NB4 (cell line): ENCODE measurements around the gene NAXE.

Experiments used
- DNase-seq: peaks from one replicate; pipeline ENCODE4 v3.0.0; 2010; ENCODE audit warnings: low read depth
- H3K4me3 ChIP-seq: one replicate; pipeline ENCODE4 v1.5.1; 2011; ENCODE audit warnings: mild to moderate bottlenecking, low read depth, low read length, moderate library complexity
- MYC ChIP-seq: IDR thresholded peaks from 2 replicates; pipeline ENCODE4 v1.6.1; 2011; ENCODE audit warnings: low read depth, low read length
- POLR2A ChIP-seq: IDR thresholded peaks from 2 replicates; pipeline ENCODE4 v1.6.1; 2011; ENCODE audit warnings: mild to moderate bottlenecking; ENCODE audit not compliant: insufficient read length; ENCODE audit errors: extremely low read depth
- TF ChIP-seq, protein P1 (sequence below): IDR thresholded peaks from one replicate; pipeline ENCODE4 v1.5.1; 2012; ENCODE audit warnings: low read depth, low read length
- TF ChIP-seq, protein P2 (sequence below): IDR thresholded peaks from 2 replicates; pipeline ENCODE4 v1.6.1; 2011; ENCODE audit warnings: low read depth, low read length

NAXE gene

DNA sequence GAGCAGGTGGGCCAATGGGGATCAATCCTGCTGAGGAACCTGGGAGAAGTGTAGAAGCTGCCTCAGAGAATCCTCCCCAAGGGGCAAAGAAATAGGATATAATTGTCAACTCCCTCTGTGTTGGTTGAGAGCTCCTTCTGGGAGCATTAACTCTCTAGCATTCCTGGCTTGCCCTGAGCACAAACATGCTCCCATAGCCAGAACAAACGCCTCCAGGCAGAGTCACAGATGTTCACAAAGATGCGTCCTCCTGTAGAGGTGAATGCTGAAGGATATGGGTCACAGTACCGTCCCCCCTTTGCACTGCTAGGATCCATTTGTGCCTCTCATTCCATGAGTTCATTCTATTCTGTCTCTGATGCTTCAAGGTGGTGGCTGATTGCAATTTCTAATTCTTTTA lies 40.8 kb downstream of the NAXE start:
- H3K4me3 ChIP-seq: no peak overlapping the region
- TF ChIP-seq, protein P1, sequence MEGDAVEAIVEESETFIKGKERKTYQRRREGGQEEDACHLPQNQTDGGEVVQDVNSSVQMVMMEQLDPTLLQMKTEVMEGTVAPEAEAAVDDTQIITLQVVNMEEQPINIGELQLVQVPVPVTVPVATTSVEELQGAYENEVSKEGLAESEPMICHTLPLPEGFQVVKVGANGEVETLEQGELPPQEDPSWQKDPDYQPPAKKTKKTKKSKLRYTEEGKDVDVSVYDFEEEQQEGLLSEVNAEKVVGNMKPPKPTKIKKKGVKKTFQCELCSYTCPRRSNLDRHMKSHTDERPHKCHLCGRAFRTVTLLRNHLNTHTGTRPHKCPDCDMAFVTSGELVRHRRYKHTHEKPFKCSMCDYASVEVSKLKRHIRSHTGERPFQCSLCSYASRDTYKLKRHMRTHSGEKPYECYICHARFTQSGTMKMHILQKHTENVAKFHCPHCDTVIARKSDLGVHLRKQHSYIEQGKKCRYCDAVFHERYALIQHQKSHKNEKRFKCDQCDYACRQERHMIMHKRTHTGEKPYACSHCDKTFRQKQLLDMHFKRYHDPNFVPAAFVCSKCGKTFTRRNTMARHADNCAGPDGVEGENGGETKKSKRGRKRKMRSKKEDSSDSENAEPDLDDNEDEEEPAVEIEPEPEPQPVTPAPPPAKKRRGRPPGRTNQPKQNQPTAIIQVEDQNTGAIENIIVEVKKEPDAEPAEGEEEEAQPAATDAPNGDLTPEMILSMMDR: no peak
- DNase-seq: no peak

DNA sequence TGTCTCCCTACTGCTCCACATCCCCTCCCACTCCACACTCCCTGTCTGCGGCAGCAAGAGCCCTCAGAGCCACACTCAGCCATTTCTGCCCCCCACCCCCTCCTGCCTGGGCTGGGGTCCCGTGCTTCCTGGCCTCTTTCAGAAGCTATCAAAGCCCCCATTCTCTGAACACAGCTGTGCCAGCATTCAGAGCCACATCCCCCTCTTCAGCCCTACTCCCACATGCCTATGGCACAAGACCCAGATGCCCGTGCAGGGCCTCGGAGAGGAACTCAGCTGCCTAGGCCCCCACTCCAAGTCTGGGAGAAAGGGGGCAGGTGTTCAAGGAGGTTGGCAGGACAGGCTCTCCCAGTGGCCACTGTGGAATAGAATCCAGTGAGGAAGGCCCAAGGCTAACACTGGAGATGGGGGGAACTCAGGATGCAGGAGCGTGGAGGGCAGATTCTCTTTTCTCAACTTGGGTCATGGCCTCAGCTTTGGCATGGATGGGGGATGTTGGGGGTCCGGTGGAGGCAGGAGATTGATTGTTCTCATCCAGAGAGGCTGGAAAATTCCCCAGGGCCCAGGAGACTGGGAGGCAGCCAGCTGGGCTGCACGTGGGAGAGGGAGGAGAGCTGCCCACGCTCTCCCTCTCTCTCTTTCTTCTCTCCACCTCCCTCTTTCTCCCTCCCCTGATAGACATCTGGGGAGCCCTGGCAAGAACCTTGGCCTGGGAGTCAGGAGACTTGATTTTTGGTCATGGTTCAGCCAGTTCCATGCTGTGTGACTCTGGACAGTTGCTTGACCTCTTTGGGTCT lies 46.8 kb downstream of the NAXE start:
- TF ChIP-seq, protein P2, sequence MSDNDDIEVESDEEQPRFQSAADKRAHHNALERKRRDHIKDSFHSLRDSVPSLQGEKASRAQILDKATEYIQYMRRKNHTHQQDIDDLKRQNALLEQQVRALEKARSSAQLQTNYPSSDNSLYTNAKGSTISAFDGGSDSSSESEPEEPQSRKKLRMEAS: no peak
- DNase-seq: no peak
- no peak overlapping the region for H3K4me3 ChIP-seq

DNA sequence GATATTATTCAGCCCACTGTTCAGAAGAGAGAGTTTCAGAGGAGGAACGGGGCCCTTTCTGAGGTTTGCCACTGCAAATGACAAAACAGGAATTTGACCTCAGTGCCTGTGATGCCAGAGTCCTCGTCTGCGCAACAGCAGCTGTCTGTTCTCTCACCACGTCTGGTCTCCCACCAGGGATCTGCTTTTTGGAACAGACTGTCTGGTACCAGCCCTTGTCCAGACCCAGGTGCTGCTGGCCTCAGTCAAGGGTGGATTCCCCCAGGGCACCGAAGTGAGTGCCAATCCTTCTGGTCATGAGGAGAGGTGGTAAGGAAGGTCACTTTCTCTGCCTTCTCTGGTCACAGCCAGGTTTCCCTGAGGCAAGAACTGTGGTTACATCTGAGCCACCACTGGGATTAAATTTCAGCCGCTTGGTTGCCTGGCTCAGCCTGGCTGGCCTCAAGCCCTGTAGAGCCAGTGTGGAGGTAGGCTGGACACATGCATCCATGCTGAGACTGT lies 48.1 kb downstream of the NAXE start:
- TF ChIP-seq, protein P2: no peak
- TF ChIP-seq MYC (no peak), POLR2A (no peak)
- TF ChIP-seq, protein P1: no peak
- no peak for DNase-seq
- H3K4me3 ChIP-seq: no peak overlapping the region

DNA sequence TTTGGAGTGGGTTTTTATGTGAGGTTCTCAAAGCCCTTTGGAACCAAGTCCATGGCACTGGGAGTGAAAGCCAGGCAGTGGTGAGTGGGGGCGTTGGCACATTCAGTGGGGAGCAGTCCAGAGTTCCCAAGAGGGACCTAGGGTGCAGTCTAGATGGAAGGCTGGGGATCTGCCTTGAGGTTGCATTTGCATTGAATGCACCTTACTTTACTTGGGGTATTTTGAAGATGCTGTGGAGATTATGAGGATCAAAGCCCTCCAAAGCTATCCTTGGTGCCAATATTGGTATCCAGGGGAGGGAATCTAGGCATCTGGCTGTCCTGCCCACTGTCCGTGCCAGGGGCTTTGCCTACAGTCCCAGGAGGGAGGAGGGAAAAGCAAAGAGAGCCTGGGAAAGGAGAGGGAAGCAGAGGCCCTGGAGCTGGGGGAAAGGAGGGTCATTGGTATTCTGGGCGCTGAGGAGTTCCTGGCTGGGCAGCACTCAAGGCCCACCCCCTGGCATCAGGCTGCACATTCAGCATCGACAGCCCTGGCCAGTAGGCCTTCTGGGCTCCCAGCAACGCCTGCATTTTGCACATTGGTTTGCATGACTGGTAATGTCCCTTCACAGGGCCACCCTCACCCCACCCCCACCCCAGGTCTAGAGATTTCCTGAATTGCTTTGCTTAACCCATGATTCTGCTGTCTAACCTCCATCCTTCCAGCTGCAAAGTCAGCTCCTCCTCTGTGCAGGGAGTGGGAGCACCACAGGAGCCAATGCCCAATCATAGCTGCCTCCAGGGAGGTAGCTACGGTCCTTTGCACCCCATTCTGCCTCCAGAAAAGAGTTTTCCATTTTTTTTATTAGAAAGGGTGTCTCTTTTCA lies 49.5 kb downstream of the NAXE start:
- H3K4me3 ChIP-seq: no peak overlapping the region
- TF ChIP-seq MYC (no peak), POLR2A (no peak)
- TF ChIP-seq, protein P1: no peak
- TF ChIP-seq, protein P2: no peak
- no peak for DNase-seq

DNA sequence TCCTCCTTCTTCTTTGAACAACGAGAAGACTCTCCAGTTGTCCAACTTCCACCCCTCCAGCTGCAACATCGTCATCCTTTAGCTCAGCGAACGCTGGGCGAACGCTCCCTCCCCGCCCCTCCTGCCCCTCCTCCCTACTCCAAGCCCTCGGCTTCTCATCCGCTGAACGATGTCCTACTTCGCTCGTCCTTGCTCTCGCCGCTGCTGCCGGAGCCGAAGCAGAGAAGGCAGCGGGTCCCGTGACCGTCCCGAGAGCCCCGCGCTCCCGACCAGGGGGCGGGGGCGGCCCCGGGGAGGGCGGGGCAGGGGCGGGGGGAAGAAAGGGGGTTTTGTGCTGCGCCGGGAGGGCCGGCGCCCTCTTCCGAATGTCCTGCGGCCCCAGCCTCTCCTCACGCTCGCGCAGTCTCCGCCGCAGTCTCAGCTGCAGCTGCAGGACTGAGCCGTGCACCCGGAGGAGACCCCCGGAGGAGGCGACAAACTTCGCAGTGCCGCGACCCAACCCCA lies 50.2 kb downstream of the NAXE start, which contains the start of gene BCAN:
Gene BCAN, plus strand, starts transcription at position 357 of the 504 bp plus-strand sequence. CDS start 3,938 bp downstream, outside the sequence.
- H3K4me3 ChIP-seq: no peak within 1 kb of the TSS
- DNase-seq: no peak
- TF ChIP-seq, protein P2: no peak
- TF ChIP-seq MYC: no peak
- TF ChIP-seq, protein P1: no peak
